ENCODE results near the gene SLN.

GRCh38 chr11:107722662-107723061 is 10.8 kb upstream of the SLN start:
- no peak for TF ChIP-seq CTCF (IDR thresholded peaks at IDR 0.05 in 2 of 3, conservative IDR thresholded peaks at IDR 0.05 in 1 of 3; ENCODE audit: control insufficient read depth in 2 of 3, extremely low read depth in 1 of 3, insufficient read depth in 1 of 3, low read depth in 3 of 3, low read length in 3 of 3)
- no peak for TF ChIP-seq USF2 (IDR thresholded peaks at IDR 0.05; ENCODE audit: borderline replicate concordance, low read depth, low read length)
- TF ChIP-seq ESRRA (IDR thresholded peaks at IDR 0.05; ENCODE audit: low read length): no peak
- no peak for TF ChIP-seq BCLAF1 (IDR thresholded peaks at IDR 0.05)
- no peak for TF ChIP-seq POLR2A (IDR thresholded peaks at IDR 0.05; ENCODE audit: low read depth, low read length)
- TF ChIP-seq POLR2AphosphoS5 (IDR thresholded peaks at IDR 0.05; ENCODE audit: low read length): no peak
- no peak for TF ChIP-seq EP300 (IDR thresholded peaks at IDR 0.05; ENCODE audit: borderline replicate concordance in 1 of 2, control insufficient read depth in 1 of 2, low read depth in 2 of 2, low read length in 2 of 2)
- no peak for TF ChIP-seq ZZZ3 (IDR thresholded peaks at IDR 0.05; ENCODE audit: control insufficient read depth, insufficient read length, low read depth)
- no peak for TF ChIP-seq SIX5 (IDR thresholded peaks at IDR 0.05; ENCODE audit: low read depth, low read length, severe bottlenecking)
- no peak for TF ChIP-seq SIN3A (IDR thresholded peaks at IDR 0.05; ENCODE audit: low read depth, low read length)

All from GM12878 (cell line).